CD4-positive, alpha-beta T cell treated with Interleukin-6 at 100 ng/mL for 8 hours (primary cell): ENCODE measurements around the gene MAP3K10.

ENCODE experiments used
- DNase-seq: peaks from one replicate; pipeline ENCODE4 v3.0.0-alpha.2; 2020; ENCODE audit warnings: mixed read lengths, low spot score

The MAP3K10 gene

GRCh38 chr19:40233811-40234389, 42.7 kb downstream of the MAP3K10 start:
- DNase-seq: no peak

- no peak for DNase-seq
Observed at GRCh38 chr19:40234429-40235237, 43.4 kb downstream of the MAP3K10 start.

DNA sequence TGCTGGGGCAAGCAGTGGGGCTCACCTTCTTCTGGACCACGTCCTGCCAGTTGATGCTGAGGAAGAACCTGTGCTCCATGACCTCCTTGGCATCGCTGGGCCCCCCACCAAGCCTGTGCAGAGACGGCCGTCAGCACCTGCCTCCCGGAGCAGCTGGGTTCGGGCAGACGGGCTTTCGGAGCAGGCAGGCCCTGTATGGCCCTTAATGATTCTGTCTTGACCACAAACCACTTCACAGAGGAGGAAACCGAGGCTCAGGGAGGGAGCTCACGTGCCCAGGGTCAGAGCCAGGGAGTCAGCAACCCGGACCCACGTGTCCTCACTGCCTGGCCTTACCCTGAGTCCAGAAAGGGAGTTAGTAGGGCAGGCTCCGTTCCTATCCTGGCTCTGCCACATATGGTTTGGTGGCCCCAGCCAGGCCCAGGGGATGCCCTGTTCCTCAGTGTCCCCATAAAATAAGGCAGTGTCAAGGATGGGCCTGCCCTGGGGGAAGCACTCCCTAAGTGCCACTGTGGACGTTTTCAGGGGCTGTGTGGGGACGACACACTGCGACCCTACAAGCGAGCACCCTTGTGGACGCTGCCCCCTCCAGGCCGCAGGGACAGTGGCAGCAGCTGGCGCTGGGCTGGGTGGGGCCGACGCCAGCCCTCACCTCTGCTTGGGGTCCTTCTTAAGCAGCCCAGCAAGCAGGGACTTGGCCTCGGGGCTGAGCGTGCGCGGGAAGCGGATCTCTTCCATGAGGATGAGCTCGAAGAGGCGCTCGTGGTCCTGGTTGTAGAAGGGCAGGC, 44.2 kb downstream of the MAP3K10 start:
- DNase-seq: no peak

- DNase-seq: no peak
Observed at GRCh38 chr19:40236026-40236355, 44.8 kb downstream of the MAP3K10 start.

- no peak for DNase-seq
Observed at GRCh38 chr19:40236366-40236765, 45.1 kb downstream of the MAP3K10 start.

DNA sequence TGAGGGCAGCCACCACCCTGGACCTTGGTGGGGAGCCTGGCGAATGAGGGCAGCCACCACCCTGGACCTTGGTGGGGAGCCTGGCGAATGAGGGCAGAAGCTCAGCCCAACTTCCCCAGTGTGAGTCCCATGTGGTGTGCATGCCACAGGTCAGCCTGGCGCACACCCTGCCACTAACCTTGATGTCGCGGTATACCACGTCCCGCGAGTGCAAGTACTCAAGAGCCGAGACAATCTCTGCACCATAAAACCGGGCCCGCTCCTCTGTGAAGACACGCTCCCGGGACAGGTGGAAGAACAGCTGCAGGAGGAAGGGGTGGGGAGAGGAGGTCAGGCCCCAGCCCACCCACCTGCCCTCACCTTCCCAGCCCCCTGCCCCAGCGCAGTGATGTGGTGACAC, 46.6 kb downstream of the MAP3K10 start:
- no peak for DNase-seq

DNA sequence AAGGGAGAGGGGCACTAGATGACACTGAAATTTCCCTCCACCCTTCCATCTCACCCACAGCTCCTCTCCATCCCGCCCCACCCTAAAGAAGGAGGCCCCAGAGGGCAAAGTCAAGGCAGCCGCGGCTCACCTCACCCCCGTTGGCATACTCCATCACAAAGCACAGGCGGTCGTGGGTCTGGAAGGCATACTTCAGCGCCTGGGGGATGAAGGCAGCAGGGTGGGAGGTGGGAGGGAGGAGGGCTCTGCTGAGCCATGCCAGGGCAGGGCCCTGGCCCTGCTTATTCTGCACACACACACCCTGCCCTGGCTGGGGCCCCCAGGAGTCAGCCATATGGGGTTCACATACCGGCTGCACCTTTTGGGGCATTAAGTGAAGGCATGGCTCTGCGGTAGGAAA, 47.5 kb downstream of the MAP3K10 start:
- DNase-seq: no peak

DNA sequence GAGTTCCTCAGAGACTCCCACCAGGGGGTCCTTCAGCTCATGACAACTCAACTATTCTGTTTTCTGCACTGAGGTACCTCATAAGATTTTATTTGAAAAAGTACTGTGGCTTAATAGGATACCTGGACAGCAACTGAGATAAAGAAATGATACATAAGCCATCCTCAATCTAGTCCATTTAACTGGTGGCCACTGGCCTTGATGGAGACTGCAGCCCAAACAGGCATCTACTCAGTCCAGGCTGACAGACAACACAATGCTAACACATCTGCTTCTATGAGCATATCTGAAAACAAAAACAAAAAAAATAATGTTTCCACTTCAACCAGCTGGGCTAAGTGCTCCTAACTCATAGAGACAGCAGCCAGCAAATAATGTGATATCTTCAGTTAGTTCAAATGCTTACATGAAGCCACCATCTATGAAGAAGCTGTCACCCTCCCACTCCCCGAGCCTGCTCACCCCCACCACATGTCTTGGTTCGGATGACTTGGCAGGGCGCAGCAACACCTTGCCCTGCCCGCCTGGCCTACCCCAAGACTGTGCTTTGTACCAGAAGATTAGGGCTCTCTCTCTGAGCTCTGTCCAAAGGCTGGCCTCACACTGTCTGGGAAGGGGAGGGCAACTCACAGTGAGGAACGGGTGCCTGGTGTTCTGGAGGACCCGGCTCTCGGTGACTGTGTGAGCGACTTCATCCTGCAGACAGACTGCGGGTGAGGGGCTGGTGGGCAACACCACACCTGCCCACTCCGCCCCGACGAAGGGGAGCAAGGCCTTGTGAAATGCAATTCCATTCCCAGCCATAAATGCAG, 48.4 kb downstream of the MAP3K10 start:
- DNase-seq: no peak

GRCh38 chr19:40240332-40240731, 49.1 kb downstream of the MAP3K10 start:
- no peak for DNase-seq

GRCh38 chr19:40241125-40241808, 50.0 kb downstream of the MAP3K10 start:
- DNase-seq: no peak

DNA sequence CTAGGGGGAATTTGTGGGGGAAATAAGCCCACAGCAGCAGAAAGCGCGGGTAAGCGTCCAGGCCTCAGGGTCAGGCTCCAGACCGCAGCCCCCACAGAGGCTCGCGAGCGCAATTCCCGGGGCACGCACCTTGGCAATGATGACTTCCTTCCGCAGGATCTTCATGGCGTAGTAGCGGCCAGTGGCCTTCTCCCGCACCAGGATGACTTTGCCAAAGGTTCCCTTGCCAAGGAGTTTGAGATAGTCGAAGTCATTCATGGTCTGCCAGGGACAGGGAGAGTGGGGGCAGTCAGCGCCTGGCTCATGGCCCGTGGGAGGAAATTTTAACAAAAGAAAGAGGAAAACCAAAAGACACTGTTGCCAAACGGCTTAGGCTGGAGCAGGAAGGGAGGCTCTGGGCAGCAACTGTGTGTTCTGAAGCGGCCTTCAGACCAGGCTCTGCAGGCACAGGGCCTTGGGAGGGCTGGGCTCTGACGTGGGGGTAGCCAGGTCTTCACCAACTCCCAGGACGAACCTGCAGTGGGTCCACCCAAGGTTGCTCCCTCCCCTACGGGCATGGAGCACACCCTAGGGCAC, 50.7 kb downstream of the MAP3K10 start:
- no peak for DNase-seq

- DNase-seq: no peak
Observed at GRCh38 chr19:40242480-40242879, 51.3 kb downstream of the MAP3K10 start.

- no peak for DNase-seq
Observed at GRCh38 chr19:40243181-40243580, 52.0 kb downstream of the MAP3K10 start.

DNA sequence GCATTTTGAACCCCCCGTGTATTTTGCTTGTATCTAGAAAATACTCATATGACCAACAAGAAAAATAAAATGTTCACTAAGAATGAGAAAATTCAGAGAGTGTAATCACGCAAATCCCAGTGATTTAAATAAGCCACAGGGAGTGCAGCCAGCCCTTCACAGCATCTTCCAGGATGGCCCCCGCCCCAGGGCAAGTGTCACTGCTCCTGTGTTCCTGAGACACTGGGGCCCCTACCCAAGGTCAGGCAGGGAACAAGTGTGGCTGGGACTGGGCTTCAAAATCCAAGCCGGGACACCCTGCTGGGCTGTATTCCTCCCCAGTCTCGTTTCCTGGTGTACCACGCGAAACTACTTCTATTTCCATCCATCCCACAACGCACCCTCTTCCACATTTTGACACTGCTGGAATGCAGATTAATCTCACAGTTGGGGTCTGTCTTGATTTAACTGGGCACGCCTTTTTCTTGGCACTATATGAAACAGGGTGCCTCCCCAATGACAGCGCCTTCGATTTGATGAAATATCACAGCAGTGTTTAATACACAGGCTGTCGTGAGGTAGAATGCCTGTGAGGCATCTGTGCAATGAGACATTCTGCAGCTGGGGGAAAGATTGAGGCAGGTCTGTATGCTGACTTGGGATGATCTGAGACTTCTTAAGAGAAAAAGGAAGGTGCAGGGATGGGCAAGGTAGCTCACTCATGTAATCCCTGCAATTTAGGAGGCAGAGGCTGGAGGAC, 53.5 kb downstream of the MAP3K10 start:
- DNase-seq: no peak

DNA sequence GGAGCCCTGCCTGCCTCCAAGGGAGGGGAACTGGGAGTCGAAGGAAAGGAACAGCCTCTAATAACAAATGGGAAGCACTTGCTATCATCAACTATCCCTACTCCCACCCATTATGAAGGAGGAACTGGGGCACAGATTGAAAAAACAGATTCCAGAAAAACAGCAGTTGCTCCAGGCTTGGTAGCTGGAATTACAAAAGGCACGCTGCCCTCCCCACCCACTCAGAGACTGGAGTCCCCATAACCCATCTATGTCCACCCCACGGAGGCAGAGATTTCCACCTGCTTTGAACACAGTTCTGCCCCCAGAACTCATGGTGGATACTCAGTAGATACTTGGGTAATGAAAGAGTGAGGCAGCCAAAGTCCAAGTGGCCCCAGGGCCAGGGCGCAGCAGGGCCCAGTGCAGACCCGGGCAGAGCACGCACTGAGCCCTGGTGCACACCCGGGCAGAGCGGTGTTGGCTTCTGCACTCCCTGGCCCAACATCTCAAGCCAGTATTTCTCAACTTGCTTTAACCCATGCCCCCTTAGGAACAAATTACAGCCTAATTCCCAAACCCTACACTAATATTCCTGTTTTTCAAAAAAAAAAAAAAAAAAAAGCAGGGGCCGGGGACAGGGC, 54.4 kb downstream of the MAP3K10 start:
- no peak for DNase-seq

- DNase-seq: no peak
Observed at GRCh38 chr19:40246292-40247073, 55.3 kb downstream of the MAP3K10 start.

- no peak for DNase-seq
Observed at GRCh38 chr19:40247178-40247577, 56.0 kb downstream of the MAP3K10 start.

- no peak for DNase-seq
Observed at GRCh38 chr19:40247735-40248262, 56.6 kb downstream of the MAP3K10 start.

GRCh38 chr19:40249201-40249600, 58.0 kb downstream of the MAP3K10 start:
- no peak for DNase-seq
